HepG2 (cell line): ENCODE measurements around the gene AKAP10.

Experiments used
- CREB1 ChIP-seq, 2 experiments: fragments of 450-650 bp in 1 of 2; IDR thresholded peaks; 2 replicates each; pipeline ENCODE4 v1.6.1; 2016 to 2017; ENCODE audit warnings: control low read depth in 1 of 2, mild to moderate bottlenecking in 1 of 2, missing compliant biosample characterization in 1 of 2, missing genetic modification characterization in 1 of 2
- CTCF ChIP-seq: sonication (generic); formaldehyde crosslinking; IDR thresholded peaks from 2 replicates; pipeline ENCODE4 v1.5.0; 2020; ENCODE audit warnings: mild to moderate bottlenecking, missing genetic modification reagents, moderate library complexity
- POLR2A ChIP-seq, 2 experiments: IDR thresholded peaks; 2 replicates each; pipeline ENCODE4 v1.6.1; 2011; ENCODE audit warnings: low read depth in 2 of 2, low read length in 2 of 2, mild to moderate bottlenecking in 1 of 2, moderate library complexity in 1 of 2; ENCODE audit not compliant: insufficient read depth in 1 of 2
- ZNF3 ChIP-seq: IDR thresholded peaks from 2 replicates; pipeline ENCODE4 v1.7.0; 2017; ENCODE audit warnings: inconsistent platforms

- TF ChIP-seq CREB1 (IDR thresholded peaks at IDR 0.05), result no peak
- no peak for TF ChIP-seq CREB1 (CRISPR knock-in tag; IDR thresholded peaks at IDR 0.05)
- no peak for TF ChIP-seq POLR2A (IDR thresholded peaks at IDR 0.05; ENCODE audit: insufficient read depth in 1 of 2, low read depth in 2 of 2, low read length in 2 of 2)
- TF ChIP-seq ZNF3 (CRISPR knock-in tag), result no peak
- TF ChIP-seq CTCF (CRISPR knock-in tag), result peak; percentile 79
These were observed 31.9 kb upstream of the AKAP10 start, which contains the start of gene SPECC1 for GRCh38 chr17:20009302-20010098.
